ENCODE data around the gene SRSF10.

DNA sequence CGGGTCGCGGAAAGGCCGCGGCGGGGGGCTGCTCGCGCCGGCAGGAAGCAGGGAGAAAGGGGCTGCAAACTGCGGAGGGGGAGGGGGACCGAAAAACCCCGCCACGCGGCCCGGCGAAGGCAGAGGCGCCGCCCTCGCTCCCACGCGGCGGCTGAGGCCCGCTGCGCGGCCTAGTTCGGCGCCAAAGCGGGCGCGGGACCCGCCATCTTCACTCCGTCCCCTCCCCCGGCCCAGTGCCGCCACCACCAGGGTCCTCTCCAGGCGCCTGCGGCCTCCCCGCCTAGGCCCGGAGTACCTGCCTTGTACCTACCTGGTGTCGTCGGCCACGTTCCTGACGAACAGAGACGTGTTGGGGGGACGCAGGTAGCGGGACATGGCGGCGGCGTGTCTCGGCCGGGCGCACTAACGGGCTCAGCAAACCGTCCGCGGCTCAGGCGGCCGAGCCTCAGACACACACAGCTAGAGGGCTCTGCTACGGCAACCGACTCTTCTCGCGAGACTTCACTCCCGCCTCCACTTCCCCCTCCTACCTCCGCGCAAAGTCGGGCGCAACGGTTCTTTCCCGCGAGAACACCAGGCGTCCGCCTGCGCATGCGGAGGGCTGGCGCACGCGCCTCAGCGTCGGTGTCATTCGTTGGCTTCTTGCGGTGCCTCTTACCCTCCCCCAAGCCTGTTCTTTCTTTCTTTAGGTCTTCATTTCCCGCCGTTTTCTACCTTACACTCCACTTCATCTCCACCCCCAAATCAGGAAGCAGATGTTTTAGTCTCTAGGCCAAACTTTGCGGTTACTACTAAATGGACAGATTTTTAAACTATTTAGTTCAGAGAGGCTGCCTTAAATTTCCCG, at the start of gene SRSF10:
- TF ChIP-seq, protein P1, sequence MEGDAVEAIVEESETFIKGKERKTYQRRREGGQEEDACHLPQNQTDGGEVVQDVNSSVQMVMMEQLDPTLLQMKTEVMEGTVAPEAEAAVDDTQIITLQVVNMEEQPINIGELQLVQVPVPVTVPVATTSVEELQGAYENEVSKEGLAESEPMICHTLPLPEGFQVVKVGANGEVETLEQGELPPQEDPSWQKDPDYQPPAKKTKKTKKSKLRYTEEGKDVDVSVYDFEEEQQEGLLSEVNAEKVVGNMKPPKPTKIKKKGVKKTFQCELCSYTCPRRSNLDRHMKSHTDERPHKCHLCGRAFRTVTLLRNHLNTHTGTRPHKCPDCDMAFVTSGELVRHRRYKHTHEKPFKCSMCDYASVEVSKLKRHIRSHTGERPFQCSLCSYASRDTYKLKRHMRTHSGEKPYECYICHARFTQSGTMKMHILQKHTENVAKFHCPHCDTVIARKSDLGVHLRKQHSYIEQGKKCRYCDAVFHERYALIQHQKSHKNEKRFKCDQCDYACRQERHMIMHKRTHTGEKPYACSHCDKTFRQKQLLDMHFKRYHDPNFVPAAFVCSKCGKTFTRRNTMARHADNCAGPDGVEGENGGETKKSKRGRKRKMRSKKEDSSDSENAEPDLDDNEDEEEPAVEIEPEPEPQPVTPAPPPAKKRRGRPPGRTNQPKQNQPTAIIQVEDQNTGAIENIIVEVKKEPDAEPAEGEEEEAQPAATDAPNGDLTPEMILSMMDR (IDR thresholded peaks at IDR 0.05; ENCODE audit: low read depth, low read length): peak; percentile 9; the same call in 1 of the 2 replicates
- TF ChIP-seq EZH2phosphoT487 (IDR thresholded peaks at IDR 0.05; ENCODE audit: low read depth): no peak
